ENCODE measurements around the gene FUT8.

Gene FUT8

DNA sequence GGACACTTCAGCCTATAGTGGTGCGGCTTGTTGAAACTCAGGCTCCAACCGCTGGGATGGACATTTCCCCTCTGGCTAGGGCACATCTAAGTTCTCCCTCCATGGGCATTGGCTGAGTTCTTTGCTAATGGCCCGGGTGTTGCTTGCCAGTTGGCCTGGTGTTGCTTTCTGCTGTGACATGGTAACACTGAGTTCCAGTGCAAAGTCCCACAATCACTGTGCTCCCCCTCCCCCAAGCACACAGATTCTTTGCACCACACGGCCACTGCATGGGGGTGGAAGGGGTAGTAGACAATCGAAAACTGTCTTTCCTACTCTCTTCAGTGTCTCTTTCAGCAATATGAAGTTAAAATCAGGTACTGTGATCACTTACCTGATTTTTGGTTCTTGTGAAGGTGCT lies 308.2 kb downstream of the FUT8 start:
- no peak for DNase-seq

DNA sequence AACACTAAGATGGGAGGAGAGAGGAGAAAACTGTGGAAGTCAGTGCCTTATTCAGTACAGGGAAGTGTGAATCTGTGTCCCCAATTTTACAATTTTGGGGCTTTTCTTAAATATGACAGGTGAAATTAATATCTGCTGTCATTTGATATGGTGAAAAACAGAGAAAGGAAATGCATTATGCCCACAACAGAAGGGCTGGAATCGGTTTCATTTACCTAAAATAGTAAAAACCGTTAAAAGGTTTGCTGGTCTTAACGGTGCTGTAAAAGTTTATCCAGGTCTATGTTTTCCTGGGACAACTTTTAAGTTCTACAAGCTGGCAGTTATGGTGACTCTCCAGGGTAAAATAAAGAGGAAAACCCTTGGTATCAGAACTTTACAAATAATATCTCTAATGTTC lies 310.8 kb downstream of the FUT8 start:
- DNase-seq: no peak

DNA sequence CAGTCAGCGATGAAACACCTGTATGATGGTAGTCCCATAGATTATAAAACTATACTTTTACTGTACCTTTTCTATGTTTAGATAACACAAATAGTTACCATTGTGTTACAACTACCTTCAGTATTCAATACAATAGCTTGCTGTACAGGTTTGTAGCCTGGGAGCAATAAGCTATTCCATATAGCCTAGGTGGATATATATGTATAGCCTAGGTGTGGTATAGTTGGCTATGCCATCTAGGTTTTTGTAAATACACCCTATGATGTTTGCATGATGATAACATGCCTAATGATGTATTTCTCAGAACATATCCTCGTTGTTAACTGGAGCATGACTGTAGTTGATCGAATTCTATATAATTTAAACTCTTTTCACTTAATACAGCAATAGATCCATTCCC lies 316.1 kb downstream of the FUT8 start:
- DNase-seq: no peak

DNA sequence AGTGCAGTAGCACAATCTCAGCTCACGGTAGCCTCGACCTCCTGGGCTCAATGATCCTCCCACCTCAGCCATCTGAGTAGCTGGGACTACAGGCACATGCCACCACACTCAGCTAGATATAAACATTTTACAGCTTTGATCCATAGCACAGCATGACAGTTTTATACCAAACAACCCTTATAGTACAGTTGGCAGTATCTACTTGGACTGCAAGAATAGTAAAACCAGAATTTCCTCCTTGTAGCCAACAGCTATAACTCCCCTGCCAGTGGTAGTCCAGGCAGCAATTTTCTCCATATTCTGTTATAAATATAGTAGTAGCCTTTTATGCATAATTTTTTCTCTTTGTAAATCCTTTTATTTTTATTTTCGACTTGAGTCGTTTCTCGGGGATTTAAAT lies 317.0 kb downstream of the FUT8 start:
- DNase-seq: no peak

DNA sequence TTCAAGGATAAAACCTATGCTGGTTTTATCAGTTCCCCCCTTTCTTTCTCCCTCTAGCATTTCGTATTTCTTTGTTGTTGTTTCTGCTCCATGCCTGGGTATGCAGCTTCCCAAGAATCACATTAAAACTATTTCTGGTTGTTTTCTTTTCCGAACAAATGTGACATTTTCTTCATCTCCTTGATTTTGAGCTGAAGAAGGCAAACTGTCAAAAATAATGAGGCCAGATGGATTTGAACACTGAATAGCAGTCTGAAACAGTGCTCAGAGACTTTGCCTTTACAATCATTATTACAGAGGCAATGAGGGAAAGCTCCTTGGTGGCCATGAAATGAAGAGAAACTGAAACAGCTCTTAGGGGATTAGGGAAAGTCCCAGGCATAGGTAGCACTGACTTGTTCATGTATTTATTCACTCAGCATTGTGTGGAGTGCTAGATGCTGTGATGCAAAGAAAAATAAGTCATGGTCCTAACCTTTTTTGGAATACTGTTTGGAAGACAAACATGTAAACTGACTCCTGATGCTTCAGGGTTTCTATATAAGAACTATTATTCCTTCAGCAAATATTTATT lies 319.5 kb downstream of the FUT8 start:
- no peak for DNase-seq

DNA sequence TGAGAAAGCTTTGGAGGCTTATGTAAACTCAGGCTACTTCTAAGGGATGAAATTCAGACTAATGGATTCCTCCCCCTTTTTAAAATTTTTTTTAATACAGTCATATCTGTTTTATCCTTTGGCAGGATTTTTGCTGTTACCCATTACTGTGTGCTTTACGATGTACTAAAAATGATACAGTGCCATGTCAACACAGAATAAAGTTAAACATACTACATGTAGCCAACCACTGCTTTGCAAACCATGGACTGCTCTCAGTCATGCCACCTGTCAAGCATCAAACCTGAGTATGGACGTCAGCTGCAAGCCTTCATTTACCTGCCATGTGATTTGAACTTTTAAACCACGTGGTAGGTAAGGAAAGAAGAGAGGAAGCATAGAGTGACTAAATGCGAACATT lies 325.8 kb downstream of the FUT8 start:
- no peak for DNase-seq

DNA sequence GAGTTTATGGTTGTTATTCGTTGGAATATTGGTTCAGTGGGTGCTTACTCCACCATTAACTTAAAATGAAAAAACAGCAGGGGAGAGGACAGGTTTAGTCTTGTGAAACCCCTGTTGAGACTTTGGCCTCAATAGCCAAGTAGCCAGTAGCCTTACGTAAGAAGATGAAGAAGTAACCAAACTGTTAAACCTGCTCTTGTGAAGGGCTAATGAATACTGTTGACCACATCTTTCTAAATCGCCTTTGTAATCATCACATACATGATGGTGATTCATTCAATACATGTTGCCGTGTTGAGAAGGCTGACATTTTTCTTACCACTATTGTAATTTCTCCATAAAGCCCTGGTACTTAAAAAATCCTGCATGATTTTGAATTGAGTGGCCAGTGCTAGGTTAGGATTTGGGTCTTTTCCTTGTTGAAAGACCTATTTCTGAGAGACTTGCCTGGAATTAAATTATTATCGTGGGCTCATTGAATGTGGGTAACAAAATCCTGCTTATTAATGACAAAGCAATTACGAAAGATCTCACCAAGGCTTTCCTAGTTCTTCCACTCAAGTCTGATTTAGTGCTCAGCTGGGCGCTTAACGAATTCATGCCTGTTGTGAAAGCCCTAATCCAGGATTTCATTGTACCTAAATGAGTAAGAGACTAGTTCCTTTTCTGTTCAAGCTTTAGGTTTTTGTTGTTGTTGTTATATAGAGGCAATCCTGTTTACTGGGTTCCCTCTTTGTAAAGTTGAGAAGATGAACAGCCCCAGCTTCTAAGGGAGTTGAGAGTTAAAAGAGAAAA lies 333.1 kb downstream of the FUT8 start:
- DNase-seq: no peak

DNA sequence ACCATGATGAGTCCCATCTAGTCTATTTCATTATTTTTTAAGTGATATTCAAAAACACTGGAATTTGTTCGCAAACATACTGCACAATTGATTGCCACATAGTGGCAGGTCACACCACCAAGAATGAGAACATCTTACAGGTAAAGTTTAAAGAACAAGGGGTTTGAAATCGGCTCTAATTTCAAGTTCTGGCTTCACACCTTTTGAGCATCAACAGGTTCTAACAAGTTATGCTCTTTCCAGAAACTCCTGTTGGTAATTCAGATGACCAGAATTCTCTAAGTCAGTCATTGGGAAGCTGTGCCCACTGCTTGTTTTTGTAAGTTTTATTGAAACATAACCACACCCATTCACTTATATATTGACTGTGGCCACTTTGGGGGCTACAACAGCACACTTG lies 336.3 kb downstream of the FUT8 start:
- DNase-seq: no peak

DNA sequence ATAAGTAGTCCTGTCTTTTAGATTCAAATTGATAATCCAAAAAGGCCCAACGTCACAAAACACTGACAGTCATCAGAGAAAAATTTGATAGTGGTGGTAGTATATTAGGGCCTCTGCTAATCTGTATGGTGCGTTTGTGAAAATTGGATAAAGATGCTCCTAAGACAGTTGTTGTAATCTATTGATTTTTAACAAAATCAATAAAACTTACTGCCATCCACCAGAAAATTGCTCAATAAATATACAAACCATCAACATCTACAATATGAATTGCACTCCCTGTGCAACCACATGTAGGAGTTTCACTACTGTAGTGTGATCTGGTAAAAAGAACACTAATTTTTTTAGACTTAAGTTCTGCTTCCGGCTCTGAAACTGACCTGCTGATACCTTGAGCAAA lies 336.8 kb downstream of the FUT8 start:
- no peak for DNase-seq

DNA sequence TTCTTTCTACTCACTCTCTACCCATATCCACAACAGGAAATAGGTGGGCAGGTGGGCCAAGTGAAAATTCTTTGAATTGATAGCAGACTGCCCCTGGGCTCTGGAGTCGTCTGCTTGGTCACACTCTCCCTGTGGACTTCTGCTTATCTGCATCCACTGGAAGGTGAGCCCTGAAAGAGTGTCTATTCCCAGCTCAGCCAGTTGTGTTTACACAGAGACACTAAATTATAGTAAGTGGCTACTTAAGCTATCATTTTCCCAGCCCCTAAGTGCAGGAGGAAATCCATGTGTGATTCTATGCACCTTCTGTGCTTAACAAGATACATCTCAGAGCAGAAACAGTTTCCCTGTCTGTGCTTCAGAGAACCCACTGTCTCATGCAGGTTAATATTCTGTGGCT lies 338.4 kb downstream of the FUT8 start:
- DNase-seq: no peak

DNA sequence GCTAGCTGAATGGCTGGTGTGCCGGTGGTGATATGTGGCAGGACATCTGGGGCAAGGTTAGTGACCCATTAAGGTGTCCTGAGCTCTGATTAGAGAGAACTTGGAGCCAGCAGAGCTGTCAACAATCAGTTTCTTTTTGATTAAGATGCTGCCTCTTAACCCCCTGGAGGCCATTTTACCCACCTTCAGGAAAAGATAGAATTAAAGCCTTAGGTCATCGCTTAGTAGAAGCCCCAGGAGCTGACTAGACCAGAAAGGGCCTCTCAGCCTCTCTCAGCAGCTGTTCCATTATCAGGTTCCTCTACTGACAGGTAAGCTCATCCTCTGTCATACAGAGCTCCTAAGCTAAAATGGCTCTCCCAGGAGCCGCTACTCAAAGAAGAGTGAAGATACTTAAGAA lies 339.0 kb downstream of the FUT8 start:
- no peak for DNase-seq

DNA sequence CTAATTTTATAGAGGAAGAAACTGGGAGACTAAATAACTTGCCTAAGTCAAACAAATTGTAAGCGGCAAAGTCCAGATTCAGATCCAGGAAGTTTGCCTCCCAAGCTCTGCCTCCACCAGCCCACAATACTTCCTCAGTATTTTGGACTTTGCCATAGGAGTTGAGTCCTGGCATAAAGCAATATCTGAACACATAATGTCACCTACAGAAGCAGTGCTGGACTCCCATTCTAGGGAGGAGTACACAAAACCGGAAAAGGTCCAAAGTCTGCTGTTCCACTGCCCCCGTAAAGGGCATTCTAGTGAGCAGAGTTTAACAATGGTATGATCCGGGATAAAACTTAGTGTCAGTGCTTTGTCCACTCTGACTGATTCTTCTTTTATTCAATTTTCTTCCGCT lies 340.5 kb downstream of the FUT8 start:
- DNase-seq: no peak

DNA sequence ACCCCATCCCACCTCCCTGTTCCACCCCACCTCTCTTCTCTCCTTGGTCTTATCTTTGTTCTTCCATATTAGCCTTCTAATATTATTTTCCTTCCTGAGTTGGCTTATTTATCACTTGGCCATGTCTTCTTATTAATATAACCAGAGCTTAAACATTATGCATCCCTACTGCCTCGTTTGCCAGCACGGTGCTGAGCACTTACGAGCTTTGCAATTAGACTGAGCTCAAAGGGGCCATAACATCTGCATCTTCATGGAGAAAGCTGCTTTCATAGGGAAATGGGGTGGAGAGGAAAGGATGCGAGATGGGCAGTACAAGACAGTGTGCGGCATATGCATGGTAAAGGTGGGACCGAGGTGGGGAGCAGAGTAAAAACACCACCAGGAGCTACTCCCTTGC lies 342.8 kb downstream of the FUT8 start:
- DNase-seq: no peak

DNA sequence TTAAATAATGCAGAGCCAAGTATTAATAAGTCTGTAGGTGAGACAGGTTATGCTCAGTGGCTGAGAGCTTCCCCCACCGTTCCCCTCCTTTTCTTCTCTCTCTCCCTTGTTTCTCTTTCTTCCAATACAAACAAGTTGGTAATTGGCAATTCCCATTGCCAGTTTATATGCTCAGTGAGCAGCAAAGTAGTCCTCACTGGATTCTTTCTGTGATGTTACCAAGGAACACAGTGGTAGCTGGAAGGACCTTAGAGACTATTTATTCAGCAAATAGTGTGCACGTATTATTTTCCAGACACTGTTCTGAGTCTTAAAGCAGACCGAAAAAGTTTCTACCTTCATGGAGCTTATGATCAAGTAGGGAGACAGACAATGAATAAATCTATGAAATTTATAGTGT lies 344.4 kb downstream of the FUT8 start:
- no peak for DNase-seq

DNA sequence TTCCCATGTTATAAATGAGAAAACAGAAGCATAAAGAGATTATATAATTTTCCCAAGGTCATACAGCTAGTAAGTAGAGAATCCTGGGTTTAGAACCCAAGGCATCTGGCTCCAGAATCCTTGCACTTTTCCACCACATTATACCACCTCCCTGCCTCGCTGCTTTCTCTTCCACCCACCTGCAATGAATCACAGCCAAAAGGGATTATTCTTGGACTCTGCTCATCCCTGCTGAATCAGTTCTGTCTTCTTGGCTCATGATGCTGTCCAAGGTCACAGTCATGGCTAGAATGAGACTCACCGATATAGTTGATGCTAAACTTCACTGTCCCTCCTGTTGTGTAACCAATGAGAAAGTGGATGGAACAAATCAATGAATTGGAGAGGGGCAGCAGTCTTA lies 356.6 kb downstream of the FUT8 start:
- DNase-seq: no peak

DNA sequence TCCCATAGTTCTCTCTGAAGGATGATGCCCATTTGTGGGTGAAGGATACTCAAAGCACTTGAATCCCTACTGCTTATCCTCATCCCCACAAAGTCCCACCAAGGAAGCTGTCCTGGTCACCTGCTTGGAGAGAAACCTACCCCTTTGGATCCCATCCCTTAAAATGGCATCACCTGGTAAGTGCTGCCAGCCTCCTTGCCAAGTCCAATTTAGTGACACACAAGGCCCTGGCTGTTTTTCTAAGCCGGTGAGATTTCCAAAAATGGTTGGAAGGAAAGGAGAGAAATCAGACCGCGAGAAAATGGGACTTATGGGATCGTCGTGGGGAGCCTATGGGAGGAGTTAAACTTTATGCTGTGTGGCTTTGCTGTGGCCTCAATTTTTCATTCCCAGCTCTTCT lies 358.2 kb downstream of the FUT8 start:
- DNase-seq: no peak

DNA sequence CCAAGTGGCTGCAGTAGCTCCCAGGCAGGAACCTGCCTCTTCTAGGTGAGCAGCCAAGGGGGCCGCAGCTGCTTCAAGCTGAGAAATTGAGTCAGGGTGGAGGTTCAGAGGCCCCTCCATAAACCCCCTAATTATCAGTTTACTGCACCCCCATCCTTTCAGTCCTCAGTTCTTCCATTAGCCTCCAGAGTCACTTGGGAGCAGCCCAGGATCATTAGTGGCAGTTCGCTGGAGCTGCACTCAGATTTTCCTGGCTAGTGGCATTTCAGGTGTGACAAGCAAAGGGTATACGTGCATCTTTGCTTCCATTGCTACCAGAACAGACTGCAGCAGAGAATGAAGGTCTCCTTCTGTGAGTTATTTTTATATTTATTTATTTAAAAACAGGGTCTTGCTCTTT lies 358.7 kb downstream of the FUT8 start:
- DNase-seq: no peak

DNA sequence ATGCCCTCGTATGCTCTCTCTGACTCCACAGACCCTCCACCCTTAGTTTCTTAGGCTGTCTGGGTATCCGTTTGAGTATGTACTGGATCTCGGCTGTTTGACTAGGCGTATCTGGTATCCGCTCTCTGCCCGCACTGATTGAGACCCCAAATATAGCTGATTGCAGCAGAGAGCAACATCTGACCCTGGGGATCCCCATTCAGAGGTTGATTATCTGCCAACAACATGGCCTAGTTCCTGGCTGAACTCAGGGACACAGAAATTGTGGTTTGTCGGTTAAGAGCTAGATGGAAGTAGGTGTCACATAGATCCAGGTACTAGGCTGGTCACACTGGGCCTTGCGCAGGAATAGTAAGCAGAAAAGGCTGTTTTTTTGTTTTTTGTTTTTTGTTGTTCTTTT lies 359.9 kb downstream of the FUT8 start:
- DNase-seq: no peak

DNA sequence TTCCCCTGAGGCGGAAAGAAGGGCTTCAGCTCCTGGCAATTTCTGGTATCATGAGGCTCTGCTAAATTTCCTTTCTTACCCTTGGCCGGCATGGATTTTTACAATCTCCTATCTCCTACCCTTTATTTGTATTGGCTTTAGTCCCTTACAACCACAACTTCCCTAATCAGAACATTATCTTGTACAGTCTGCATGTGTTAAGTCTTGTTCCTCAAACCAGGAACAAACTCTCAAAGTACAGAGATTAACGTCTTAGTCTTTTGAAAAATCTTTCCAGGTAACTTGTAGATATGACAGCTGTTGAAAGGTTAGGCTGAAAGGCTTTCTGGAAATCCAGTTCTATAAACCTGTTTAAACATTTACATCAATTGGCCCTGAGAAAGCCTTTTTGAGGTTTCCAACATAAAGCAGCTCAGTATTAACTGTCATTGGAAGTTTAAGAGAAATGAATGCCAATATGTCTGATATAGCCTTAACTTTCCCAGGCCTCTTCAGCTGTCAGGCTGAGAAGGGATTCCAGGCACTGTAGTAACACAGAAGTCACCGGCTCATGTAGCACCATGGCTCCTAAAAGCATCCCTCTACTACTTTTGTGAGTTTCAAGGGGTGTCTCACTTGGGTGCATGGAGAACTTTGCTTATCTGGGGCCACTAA lies 360.5 kb downstream of the FUT8 start:
- no peak for DNase-seq

DNA sequence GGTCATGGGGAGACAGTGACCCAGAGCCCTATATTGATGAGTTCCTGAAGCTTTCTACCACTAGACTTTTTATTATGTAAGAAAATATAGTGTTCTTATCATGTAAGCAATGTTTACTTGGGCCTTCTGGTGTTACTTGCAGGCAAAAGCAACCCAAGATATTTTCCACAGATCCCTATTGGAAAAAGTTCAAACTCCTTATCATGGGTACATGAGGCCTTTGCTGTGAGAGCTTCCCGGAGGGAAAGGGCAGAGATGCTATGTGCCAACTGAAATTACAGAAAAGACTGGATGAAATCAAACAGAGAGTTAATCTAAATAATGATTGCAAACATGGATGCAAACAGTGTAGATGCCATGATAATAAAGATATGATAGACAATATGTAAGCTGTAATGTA lies 361.5 kb downstream of the FUT8 start:
- no peak for DNase-seq

DNA sequence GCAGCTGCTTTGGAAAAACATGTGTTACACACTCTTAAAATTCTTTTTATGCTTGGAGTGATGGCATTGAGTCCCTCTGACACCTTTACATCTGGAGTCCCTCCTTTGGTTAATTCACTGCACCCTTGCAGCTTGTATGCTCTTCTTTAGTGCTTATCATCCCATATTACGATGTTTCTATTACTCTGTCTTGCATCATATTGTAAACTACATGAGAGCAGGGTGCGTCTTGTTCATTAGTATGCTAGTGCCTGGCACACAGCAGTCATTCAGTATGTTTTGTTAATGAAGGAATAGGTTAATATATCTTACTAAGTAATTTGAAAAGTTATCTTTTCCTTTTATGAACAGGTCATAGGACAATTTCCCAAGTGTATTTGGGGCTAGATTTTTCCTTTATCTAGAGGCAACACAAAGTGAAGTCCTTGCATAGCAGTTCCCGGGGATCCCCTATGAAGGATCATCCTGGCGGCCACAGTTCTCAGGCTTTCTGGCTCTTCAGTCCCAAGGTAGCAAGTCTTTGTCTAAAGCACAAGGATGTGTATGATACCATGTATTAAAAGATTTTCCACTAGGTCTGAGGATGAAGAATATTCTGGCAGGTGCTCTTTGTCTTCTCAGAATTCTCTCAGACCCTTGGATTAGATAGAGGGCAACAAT lies 363.8 kb downstream of the FUT8 start:
- DNase-seq: no peak

DNA sequence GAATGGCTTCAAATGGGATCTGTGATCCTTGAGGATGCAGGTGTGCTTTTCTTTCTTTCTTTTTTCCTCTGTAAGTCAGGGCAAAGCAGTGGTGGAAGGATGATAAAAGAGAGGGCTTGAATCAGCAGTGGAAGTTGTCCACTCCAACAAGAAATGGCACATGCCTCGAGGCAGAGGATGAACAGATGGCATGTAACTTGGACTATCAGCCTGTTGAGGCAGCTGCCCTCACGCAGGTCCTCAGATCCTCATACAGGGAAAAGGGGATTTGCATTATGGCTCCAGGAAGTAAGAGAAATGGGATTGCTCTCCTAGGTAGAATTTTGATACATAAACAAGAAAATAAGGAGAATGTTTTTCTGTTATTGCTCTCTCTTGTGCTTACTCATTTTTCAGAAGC lies 368.0 kb downstream of the FUT8 start:
- no peak for DNase-seq

DNA sequence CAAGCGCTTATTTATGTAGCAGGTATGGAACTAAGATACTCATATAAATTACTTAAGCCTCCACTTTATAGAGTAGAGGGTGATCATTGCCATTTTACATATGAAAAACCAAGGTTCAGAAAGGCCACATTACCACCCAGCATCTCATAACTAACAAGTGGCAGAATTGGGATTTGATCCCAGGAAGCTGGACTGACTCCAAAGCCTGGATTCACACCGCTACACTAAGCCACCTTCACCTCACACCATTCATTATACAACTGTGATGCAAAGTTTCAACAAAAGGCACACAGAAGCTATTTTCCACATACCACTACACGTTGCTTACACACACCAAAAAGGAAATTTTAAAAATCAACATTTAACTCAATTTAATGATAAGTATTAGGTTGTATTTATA lies 370.6 kb downstream of the FUT8 start:
- no peak for DNase-seq

DNA sequence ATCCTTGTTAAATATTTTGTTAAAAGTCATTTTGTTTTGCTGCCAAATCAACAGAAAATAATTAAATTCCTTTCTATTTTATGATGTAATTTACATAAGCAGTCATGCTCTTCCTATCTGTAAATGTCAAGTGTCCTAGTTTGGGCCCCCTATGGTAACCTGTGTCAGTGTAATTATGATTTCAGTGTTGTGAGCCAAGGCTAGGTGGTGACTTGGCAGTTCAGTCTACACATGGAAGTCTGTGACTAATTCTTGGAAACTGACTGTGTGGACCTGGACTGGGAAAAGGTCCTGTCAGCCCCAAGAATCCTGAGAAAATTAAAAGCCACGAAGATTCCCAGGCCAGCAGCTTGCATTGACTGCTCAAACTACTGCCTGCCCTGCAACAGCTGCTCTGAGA lies 371.0 kb downstream of the FUT8 start:
- DNase-seq: no peak

All from activated CD4-positive, alpha-beta T cell treated with anti-CD3 and anti-CD28 coated beads, Interleukin-2, amount 50 U/mL, for 1 hour (primary cell).